ENCODE measurements around the gene RFX3. TPM values are rescaled to one million over a fixed set of nuclear protein-coding genes. Genes with fewer than 3 reads are reported as not detected.

Gene RFX3
- total RNA-seq, 1 experiment from 2014 or later = 9.9 TPM

DNA sequence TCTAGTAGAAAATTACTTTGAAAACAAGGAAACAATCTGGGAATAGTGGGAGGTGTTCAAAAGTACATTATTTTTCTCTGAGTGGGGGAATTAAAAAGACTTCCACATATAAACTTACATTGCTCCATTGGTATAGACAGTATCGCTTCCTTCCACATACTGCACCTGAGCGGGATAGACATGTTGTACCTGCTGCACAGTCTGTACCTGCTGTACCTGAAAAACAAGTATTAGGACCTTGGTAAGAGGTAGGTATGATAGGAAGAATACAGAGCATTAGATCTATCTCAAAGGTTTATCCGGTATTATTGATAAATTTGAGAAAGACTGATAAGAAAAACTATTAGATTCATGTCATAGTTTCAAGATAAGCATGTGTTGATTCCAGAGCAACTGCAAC lies 179.3 kb downstream of the RFX3 start:
- Mint-ChIP-seq H3K27me3 (ENCODE audit: low read depth) (no peaks in the 10 kb centered on the region), H3K36me3 (ENCODE audit: insufficient read depth in 1 of 3, low read depth in 3 of 3) (no peaks in the 10 kb centered on the region; a peak in 1 of 7 replicates), H3K27ac (no peak overlapping the region), H3K4me1 (no peaks in the 10 kb centered on the region), H3K9me3 (no peaks in the 10 kb centered on the region; a peak in 1 of 5 replicates), H3K4me3 (no peak overlapping the region)
- H3K56ac ChIP-seq (ENCODE audit: insufficient read length, low read depth, low read length) = no peak overlapping the region
- no peak overlapping the region for H4K8ac ChIP-seq (replicated peaks; ENCODE audit: insufficient read length, low read depth, low read length)
- no peak overlapping the region for H3K4me2 ChIP-seq (ENCODE audit: insufficient read depth, insufficient read length, low read length)
- H4K91ac ChIP-seq (ENCODE audit: insufficient read length, low read depth, low read length) = no peak overlapping the region
- no peak overlapping the region for H4K5ac ChIP-seq (ENCODE audit: insufficient read length, low read depth, low read length)
- no CpG with 5 or more reads among the region's 3 CpGs for WGBS (ENCODE audit: extremely low coverage, insufficient read length, low lambda C conversion rate)
- H2BK20ac ChIP-seq (ENCODE audit: low read depth, low read length, poor library complexity, severe bottlenecking) = no peak overlapping the region
- H3K9me3 ChIP-seq (ENCODE audit: control insufficient read depth, low read depth, low read length) = no peaks in the 10 kb centered on the region
- no peak overlapping the region for H3K9ac ChIP-seq (ENCODE audit: extremely low read depth, insufficient read length, low read length)
- no peaks in the 10 kb centered on the region for H4K20me1 ChIP-seq (ENCODE audit: control insufficient read depth, insufficient read depth, insufficient read length)
- H2BK15ac ChIP-seq (ENCODE audit: low read depth, low read length) = no peak overlapping the region
- no peak for DNase-seq
- no peaks in the 10 kb centered on the region for H3K79me2 ChIP-seq (ENCODE audit: insufficient read depth, low read length)
- H3K27me3 ChIP-seq (ENCODE audit: insufficient read depth, low read length) = no peaks in the 10 kb centered on the region
- no peak overlapping the region for H2BK12ac ChIP-seq (ENCODE audit: insufficient read length, low read depth, low read length)
- TF ChIP-seq, protein P1, sequence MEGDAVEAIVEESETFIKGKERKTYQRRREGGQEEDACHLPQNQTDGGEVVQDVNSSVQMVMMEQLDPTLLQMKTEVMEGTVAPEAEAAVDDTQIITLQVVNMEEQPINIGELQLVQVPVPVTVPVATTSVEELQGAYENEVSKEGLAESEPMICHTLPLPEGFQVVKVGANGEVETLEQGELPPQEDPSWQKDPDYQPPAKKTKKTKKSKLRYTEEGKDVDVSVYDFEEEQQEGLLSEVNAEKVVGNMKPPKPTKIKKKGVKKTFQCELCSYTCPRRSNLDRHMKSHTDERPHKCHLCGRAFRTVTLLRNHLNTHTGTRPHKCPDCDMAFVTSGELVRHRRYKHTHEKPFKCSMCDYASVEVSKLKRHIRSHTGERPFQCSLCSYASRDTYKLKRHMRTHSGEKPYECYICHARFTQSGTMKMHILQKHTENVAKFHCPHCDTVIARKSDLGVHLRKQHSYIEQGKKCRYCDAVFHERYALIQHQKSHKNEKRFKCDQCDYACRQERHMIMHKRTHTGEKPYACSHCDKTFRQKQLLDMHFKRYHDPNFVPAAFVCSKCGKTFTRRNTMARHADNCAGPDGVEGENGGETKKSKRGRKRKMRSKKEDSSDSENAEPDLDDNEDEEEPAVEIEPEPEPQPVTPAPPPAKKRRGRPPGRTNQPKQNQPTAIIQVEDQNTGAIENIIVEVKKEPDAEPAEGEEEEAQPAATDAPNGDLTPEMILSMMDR (conservative IDR thresholded peaks at IDR 0.05) = no peak
- H3K18ac ChIP-seq (ENCODE audit: insufficient read length, low read depth, low read length) = no peak overlapping the region
- H2AK5ac ChIP-seq (ENCODE audit: insufficient read length, low read length) = no peak overlapping the region
- no peak overlapping the region for H2BK5ac ChIP-seq (ENCODE audit: insufficient read length, low read length)
- no peak overlapping the region for H3K23ac ChIP-seq (ENCODE audit: insufficient read length, low read depth, low read length)
- H3K23me2 ChIP-seq (ENCODE audit: insufficient read length, low read depth, low read length, poor library complexity, severe bottlenecking) = no peaks in the 10 kb centered on the region
- H3K79me1 ChIP-seq (ENCODE audit: insufficient read depth, low read depth, low read length, poor library complexity, severe bottlenecking) = no peaks in the 10 kb centered on the region
- no peak overlapping the region for H2BK120ac ChIP-seq (ENCODE audit: low read depth, low read length, poor library complexity, severe bottlenecking)
- H3T11ph ChIP-seq (ENCODE audit: low read length) = no peak overlapping the region
- H2AFZ ChIP-seq (ENCODE audit: low read length) = no peak overlapping the region
- H3K14ac ChIP-seq (ENCODE audit: insufficient read depth, low read length) = no peak overlapping the region
- no peaks in the 10 kb centered on the region for H3K4me1 ChIP-seq (ENCODE audit: insufficient read depth, low read length)
- no peak overlapping the region for H3K4ac ChIP-seq (ENCODE audit: low read depth, low read length)
- no peak overlapping the region for H3K27ac ChIP-seq (ENCODE audit: insufficient read length, low read depth, low read length)

Data from H9 (cell line).